Caco-2 (cell line): ENCODE results near the gene CCDC102A. TPM values are rescaled to one million over a fixed set of nuclear protein-coding genes. Genes with fewer than 3 reads are reported as not detected.

ENCODE experiments used
- BruUV-seq: library from RNA; stranded (reverse); fragments of 400-500 nt; replicated peaks from 2 replicates; lab custom pipeline; 2021; lab: Mats Ljungman, UMichigan
- CTCF ChIA-PET: fragments of 300-600 bp; sonication (Branson Sonifier 250); formaldehyde crosslinking; loops from one replicate; lab custom pipeline; 2022; ENCODE audit warnings: antibody characterized with exemption; lab: Charles Lee
- POLR2A ChIA-PET: fragments of 300-600 bp; sonication (Branson Sonifier 250); formaldehyde crosslinking; loops from one replicate; lab custom pipeline; 2022; ENCODE audit warnings: antibody characterized with exemption; lab: Charles Lee
- DNase-seq, 2 experiments: peaks; one replicate each; pipeline versions ENCODE4 v3.0.0 to v3.0.0-alpha.2; 2020 to 2022
- H3K27me3 ChIP-seq: replicated peaks from 2 replicates; pipeline ENCODE4 v1.6.0; 2011; ENCODE audit warnings: low read length; ENCODE audit not compliant: control insufficient read depth, insufficient read depth
- H3K36me3 ChIP-seq: 2 replicates; pipeline ENCODE4 v1.5.1; 2011; ENCODE audit warnings: low read length; ENCODE audit not compliant: control insufficient read depth, insufficient read depth
- H3K4me1 ChIP-seq: fragments of 250-450 bp; sonication (Bioruptor Pico); 2 replicates; pipeline ENCODE4 v1.5.1; 2020; ENCODE audit warnings: mild to moderate bottlenecking
- H3K4me3 ChIP-seq: 2 replicates; pipeline ENCODE4 v1.5.1; 2011; ENCODE audit warnings: low read depth, mild to moderate bottlenecking, control low read depth, low read length
- H3K9me3 ChIP-seq: fragments of 250-450 bp; sonication (Bioruptor Pico); 2 replicates; pipeline ENCODE4 v1.5.1; 2020; ENCODE audit warnings: mild to moderate bottlenecking, moderate library complexity
- H3K27ac Mint-ChIP-seq: one replicate; pipeline ENCODE4 v1.8.0; 2022; ENCODE audit warnings: mixed read lengths; ENCODE audit not compliant: unreplicated experiment
- H3K27me3 Mint-ChIP-seq: one replicate; pipeline ENCODE4 v1.8.0; 2022; ENCODE audit warnings: mixed read lengths; ENCODE audit not compliant: insufficient read depth, unreplicated experiment
- H3K36me3 Mint-ChIP-seq: one replicate; pipeline ENCODE4 v1.8.0; 2022; ENCODE audit warnings: mild to moderate bottlenecking, mixed read lengths; ENCODE audit not compliant: insufficient read depth, unreplicated experiment
- H3K4me1 Mint-ChIP-seq: one replicate; pipeline ENCODE4 v1.8.0; 2022; ENCODE audit warnings: low read depth, mixed read lengths; ENCODE audit not compliant: unreplicated experiment
- H3K4me3 Mint-ChIP-seq: one replicate; pipeline ENCODE4 v1.8.0; 2022; ENCODE audit warnings: mild to moderate bottlenecking, moderate library complexity, mixed read lengths; ENCODE audit not compliant: unreplicated experiment
- H3K9me3 Mint-ChIP-seq: one replicate; pipeline ENCODE4 v1.8.0; 2022; ENCODE audit warnings: mixed read lengths; ENCODE audit not compliant: unreplicated experiment
- CTCF ChIP-seq, 2 experiments: fragments of 200-600 bp in 1 of 2; IDR thresholded peaks; 1 replicate in 1 of 2; 2 replicates in 1 of 2; pipeline versions ENCODE4 v1.5.1 to v1.8.0; 2011 to 2022; ENCODE audit warnings: antibody characterized with exemption in 1 of 2, control low read depth in 1 of 2, inconsistent platforms in 1 of 2, low read depth in 1 of 2, low read length in 1 of 2, mild to moderate bottlenecking in 1 of 2, moderate library complexity in 1 of 2; ENCODE audit not compliant: insufficient read depth in 1 of 2, severe bottlenecking in 1 of 2, unreplicated experiment in 1 of 2
- intact Hi-C: fragments of 100-400 bp; cut with micrococcal nuclease; formaldehyde crosslinking; loops from one replicate; pipeline ENCODE4 v1.10.0; 2022; ENCODE audit not compliant: unreplicated experiment
- total RNA-seq: library from RNA; stranded (reverse); gene quantifications from 2 replicates; pipeline ENCODE4 v1.2.3, GENCODE V29; 2022

Gene CCDC102A
- total RNA-seq, 1 experiment from 2014 or later: 11.8 TPM

- Mint-ChIP-seq H3K4me3 (no peak overlapping the region), H3K4me1 (peaks cover 24% of the 10 kb centered on the region), H3K9me3 (no peaks in the 10 kb centered on the region), H3K27me3 (no peaks in the 10 kb centered on the region), H3K27ac (no peak overlapping the region), H3K36me3 (peaks cover 19% of the 10 kb centered on the region)
- no peak for TF ChIP-seq CTCF (IDR thresholded peaks at IDR 0.05; ENCODE audit: insufficient read depth in 1 of 2, low read depth in 1 of 2, low read length in 1 of 2, severe bottlenecking in 1 of 2, unreplicated experiment in 1 of 2)
- ChIA-PET CTCF (no interaction called here), POLR2A (no interaction called here)
- Histone ChIP-seq H3K4me1 (peaks cover 20% of the 10 kb centered on the region), H3K9me3 (no peaks in the 10 kb centered on the region), H3K27me3 (no peaks in the 10 kb centered on the region), H3K4me3 (no peak overlapping the region), H3K36me3 (no peaks in the 10 kb centered on the region; the same call in none of the 2 replicates)
- BruUV-seq: no TSS peak
- DNase-seq: peak in 1 of 2 experiments; percentile 32
- intact Hi-C loops: no loop called here
Measured at GRCh38 chr16:57532266-57532625, 4.1 kb downstream of the CCDC102A start.

GRCh38 chr16:57531635-57532265 lies 4.6 kb downstream of the CCDC102A start:
- BruUV-seq: no TSS peak
- intact Hi-C loops: no loop called here
- Mint-ChIP-seq H3K27me3 (no peaks in the 10 kb centered on the region), H3K27ac (no peak overlapping the region), H3K36me3 (peaks cover 14% of the 10 kb centered on the region), H3K4me3 (no peak overlapping the region), H3K4me1 (peaks cover 24% of the 10 kb centered on the region), H3K9me3 (no peaks in the 10 kb centered on the region)
- ChIA-PET POLR2A (no interaction called here), CTCF (no interaction called here)
- H3K9me3 ChIP-seq: no peaks in the 10 kb centered on the region
- TF ChIP-seq CTCF (IDR thresholded peaks at IDR 0.05; ENCODE audit: insufficient read depth in 1 of 2, low read depth in 1 of 2, low read length in 1 of 2, severe bottlenecking in 1 of 2, unreplicated experiment in 1 of 2): no peak
- peak in 1 of 2 experiments; percentile 23 for DNase-seq
- no peaks in the 10 kb centered on the region; the same call in none of the 2 replicates for H3K36me3 ChIP-seq
- no peaks in the 10 kb centered on the region for H3K27me3 ChIP-seq
- H3K4me3 ChIP-seq: no peak overlapping the region
- peaks cover 15% of the 10 kb centered on the region for H3K4me1 ChIP-seq

GRCh38 chr16:57531253-57531575 lies 5.2 kb downstream of the CCDC102A start:
- DNase-seq: peak in 1 of 2 experiments; percentile 26
- Histone ChIP-seq H3K36me3 (no peaks in the 10 kb centered on the region; the same call in none of the 2 replicates), H3K4me3 (no peak overlapping the region), H3K9me3 (no peaks in the 10 kb centered on the region), H3K27me3 (no peaks in the 10 kb centered on the region), H3K4me1 (peaks cover 15% of the 10 kb centered on the region)
- peaks cover 17% of the 10 kb centered on the region for H3K36me3 Mint-ChIP-seq
- POLR2A ChIA-PET: no interaction called here
- BruUV-seq: no TSS peak
- intact Hi-C loops: no loop called here
- H3K27me3 Mint-ChIP-seq: no peaks in the 10 kb centered on the region
- no peak overlapping the region for H3K27ac Mint-ChIP-seq
- H3K9me3 Mint-ChIP-seq: no peaks in the 10 kb centered on the region
- TF ChIP-seq CTCF (IDR thresholded peaks at IDR 0.05; ENCODE audit: insufficient read depth in 1 of 2, low read depth in 1 of 2, low read length in 1 of 2, severe bottlenecking in 1 of 2, unreplicated experiment in 1 of 2): no peak
- peak overlapping the region; percentile 71 for H3K4me3 Mint-ChIP-seq
- peaks cover 24% of the 10 kb centered on the region for H3K4me1 Mint-ChIP-seq
- CTCF ChIA-PET: no interaction called here
